ENCODE results near the gene PLEKHA3. TPM values are rescaled to one million over a fixed set of nuclear protein-coding genes. Genes with fewer than 3 reads are reported as not detected.

The PLEKHA3 gene
- total and polyA plus RNA-seq, 9 of the 15 experiments (the other 6 are each of a cell fraction or from before 2014, with no cell fraction given) = 2.3 to 23.4 (median 10.5) TPM

- 47% methylated on average over 4 of the region's 4 CpGs for WGBS (ENCODE audit: insufficient coverage, low coverage, missing lambda C conversion rate)
- CTCF ChIA-PET (ENCODE audit: low intra/inter-chr PET ratio) = no interaction called here
- no peak overlapping the region for H3K4me2 ChIP-seq (ENCODE audit: insufficient read depth, low read length)
- H3K9me1 ChIP-seq (ENCODE audit: control insufficient read depth, insufficient read depth, low read length) = no peaks in the 10 kb centered on the region
- in situ Hi-C loops (cut with MboI) (no loop called here), intact Hi-C loops (cut with micrococcal nuclease) (loop anchor here (10.0 kb wide), 2 partner anchors 291 to 1531 kb away; partner anchors contain the start of gene CWC22)
- peaks cover 4 to 5% of the 10 kb centered on the region in 2 experiments; a peak in 4 of 5 replicates for H3K4me1 ChIP-seq (replicated peaks in 1 of 2; ENCODE audit: control insufficient read depth in 2 of 2, insufficient read depth in 2 of 2, low read length in 2 of 2)
- FAIRE-seq (no peak), DNase-seq (ENCODE audit: extremely low read depth in 1 of 4, low spot score in 3 of 4) (no peak), ATAC-seq (no peak)
- H3K36me3 ChIP-seq (ENCODE audit: control insufficient read depth, insufficient read depth, low read length) = no peaks in the 10 kb centered on the region
- H4K20me1 ChIP-seq (replicated peaks; ENCODE audit: control insufficient read depth, insufficient read depth, low read length) = no peaks in the 10 kb centered on the region
- H3K9ac ChIP-seq (ENCODE audit: insufficient read depth in 1 of 2, low read depth in 2 of 2, low read length in 2 of 2) = no peak overlapping the region
- no peak overlapping the region for H2AFZ ChIP-seq (ENCODE audit: low read depth, low read length)
- POLR2A ChIA-PET = interaction anchor here (0.7 kb wide), 1 partner anchor 164 kb away, joined by 4 read pairs; no protein-coding TSS in a partner anchor
- H3K27ac ChIP-seq (ENCODE audit: extremely low read depth, low read depth, low read length) = no peak overlapping the region
- no TSS peak for BruUV-seq (replicated peaks)
- H3K9me3 ChIP-seq (replicated peaks; ENCODE audit: control insufficient read depth, insufficient read depth, low read depth, low read length) = no peaks in the 10 kb centered on the region
- no peak overlapping the region for H3K4me3 ChIP-seq
- no peaks in the 10 kb centered on the region for H3K27me3 ChIP-seq (ENCODE audit: control insufficient read depth in 2 of 2, insufficient read depth in 2 of 2, low read length in 2 of 2)
- peaks cover 13% of the 10 kb centered on the region for H3K79me2 ChIP-seq (ENCODE audit: control insufficient read depth, insufficient read depth, low read length)
- TF ChIP-seq CTBP1 (IDR thresholded peaks at IDR 0.05; ENCODE audit: borderline replicate concordance) (no peak), SRSF9 (IDR thresholded peaks at IDR 0.05; ENCODE audit: borderline replicate concordance, low read depth, low read length) (no peak), SIX5 (IDR thresholded peaks at IDR 0.05; ENCODE audit: borderline replicate concordance in 1 of 2, insufficient read depth in 1 of 2, low read depth in 1 of 2, low read length in 2 of 2) (no peak), HNRNPL (IDR thresholded peaks at IDR 0.05; ENCODE audit: low read depth, low read length) (no peak), ZNF212 (CRISPR knock-in tag; IDR thresholded peaks at IDR 0.05) (no peak), MED1 (CRISPR knock-in tag; IDR thresholded peaks at IDR 0.05; ENCODE audit: borderline replicate concordance) (no peak), ATF1 (CRISPR knock-in tag; IDR thresholded peaks at IDR 0.05) (no peak), ATF1 (tag; IDR thresholded peaks at IDR 0.05) (no peak)
- TF ChIP-seq, protein P1, sequence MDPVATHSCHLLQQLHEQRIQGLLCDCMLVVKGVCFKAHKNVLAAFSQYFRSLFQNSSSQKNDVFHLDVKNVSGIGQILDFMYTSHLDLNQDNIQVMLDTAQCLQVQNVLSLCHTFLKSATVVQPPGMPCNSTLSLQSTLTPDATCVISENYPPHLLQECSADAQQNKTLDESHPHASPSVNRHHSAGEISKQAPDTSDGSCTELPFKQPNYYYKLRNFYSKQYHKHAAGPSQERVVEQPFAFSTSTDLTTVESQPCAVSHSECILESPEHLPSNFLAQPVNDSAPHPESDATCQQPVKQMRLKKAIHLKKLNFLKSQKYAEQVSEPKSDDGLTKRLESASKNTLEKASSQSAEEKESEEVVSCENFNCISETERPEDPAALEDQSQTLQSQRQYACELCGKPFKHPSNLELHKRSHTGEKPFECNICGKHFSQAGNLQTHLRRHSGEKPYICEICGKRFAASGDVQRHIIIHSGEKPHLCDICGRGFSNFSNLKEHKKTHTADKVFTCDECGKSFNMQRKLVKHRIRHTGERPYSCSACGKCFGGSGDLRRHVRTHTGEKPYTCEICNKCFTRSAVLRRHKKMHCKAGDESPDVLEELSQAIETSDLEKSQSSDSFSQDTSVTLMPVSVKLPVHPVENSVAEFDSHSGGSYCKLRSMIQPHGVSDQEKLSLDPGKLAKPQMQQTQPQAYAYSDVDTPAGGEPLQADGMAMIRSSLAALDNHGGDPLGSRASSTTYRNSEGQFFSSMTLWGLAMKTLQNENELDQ (CRISPR knock-in tag; IDR thresholded peaks at IDR 0.05; ENCODE audit: borderline replicate concordance) = no peak
- TF ChIP-seq, protein P2, sequence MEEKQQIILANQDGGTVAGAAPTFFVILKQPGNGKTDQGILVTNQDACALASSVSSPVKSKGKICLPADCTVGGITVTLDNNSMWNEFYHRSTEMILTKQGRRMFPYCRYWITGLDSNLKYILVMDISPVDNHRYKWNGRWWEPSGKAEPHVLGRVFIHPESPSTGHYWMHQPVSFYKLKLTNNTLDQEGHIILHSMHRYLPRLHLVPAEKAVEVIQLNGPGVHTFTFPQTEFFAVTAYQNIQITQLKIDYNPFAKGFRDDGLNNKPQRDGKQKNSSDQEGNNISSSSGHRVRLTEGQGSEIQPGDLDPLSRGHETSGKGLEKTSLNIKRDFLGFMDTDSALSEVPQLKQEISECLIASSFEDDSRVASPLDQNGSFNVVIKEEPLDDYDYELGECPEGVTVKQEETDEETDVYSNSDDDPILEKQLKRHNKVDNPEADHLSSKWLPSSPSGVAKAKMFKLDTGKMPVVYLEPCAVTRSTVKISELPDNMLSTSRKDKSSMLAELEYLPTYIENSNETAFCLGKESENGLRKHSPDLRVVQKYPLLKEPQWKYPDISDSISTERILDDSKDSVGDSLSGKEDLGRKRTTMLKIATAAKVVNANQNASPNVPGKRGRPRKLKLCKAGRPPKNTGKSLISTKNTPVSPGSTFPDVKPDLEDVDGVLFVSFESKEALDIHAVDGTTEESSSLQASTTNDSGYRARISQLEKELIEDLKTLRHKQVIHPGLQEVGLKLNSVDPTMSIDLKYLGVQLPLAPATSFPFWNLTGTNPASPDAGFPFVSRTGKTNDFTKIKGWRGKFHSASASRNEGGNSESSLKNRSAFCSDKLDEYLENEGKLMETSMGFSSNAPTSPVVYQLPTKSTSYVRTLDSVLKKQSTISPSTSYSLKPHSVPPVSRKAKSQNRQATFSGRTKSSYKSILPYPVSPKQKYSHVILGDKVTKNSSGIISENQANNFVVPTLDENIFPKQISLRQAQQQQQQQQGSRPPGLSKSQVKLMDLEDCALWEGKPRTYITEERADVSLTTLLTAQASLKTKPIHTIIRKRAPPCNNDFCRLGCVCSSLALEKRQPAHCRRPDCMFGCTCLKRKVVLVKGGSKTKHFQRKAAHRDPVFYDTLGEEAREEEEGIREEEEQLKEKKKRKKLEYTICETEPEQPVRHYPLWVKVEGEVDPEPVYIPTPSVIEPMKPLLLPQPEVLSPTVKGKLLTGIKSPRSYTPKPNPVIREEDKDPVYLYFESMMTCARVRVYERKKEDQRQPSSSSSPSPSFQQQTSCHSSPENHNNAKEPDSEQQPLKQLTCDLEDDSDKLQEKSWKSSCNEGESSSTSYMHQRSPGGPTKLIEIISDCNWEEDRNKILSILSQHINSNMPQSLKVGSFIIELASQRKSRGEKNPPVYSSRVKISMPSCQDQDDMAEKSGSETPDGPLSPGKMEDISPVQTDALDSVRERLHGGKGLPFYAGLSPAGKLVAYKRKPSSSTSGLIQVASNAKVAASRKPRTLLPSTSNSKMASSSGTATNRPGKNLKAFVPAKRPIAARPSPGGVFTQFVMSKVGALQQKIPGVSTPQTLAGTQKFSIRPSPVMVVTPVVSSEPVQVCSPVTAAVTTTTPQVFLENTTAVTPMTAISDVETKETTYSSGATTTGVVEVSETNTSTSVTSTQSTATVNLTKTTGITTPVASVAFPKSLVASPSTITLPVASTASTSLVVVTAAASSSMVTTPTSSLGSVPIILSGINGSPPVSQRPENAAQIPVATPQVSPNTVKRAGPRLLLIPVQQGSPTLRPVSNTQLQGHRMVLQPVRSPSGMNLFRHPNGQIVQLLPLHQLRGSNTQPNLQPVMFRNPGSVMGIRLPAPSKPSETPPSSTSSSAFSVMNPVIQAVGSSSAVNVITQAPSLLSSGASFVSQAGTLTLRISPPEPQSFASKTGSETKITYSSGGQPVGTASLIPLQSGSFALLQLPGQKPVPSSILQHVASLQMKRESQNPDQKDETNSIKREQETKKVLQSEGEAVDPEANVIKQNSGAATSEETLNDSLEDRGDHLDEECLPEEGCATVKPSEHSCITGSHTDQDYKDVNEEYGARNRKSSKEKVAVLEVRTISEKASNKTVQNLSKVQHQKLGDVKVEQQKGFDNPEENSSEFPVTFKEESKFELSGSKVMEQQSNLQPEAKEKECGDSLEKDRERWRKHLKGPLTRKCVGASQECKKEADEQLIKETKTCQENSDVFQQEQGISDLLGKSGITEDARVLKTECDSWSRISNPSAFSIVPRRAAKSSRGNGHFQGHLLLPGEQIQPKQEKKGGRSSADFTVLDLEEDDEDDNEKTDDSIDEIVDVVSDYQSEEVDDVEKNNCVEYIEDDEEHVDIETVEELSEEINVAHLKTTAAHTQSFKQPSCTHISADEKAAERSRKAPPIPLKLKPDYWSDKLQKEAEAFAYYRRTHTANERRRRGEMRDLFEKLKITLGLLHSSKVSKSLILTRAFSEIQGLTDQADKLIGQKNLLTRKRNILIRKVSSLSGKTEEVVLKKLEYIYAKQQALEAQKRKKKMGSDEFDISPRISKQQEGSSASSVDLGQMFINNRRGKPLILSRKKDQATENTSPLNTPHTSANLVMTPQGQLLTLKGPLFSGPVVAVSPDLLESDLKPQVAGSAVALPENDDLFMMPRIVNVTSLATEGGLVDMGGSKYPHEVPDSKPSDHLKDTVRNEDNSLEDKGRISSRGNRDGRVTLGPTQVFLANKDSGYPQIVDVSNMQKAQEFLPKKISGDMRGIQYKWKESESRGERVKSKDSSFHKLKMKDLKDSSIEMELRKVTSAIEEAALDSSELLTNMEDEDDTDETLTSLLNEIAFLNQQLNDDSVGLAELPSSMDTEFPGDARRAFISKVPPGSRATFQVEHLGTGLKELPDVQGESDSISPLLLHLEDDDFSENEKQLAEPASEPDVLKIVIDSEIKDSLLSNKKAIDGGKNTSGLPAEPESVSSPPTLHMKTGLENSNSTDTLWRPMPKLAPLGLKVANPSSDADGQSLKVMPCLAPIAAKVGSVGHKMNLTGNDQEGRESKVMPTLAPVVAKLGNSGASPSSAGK (IDR thresholded peaks at IDR 0.05) = no peak
These were observed 6.3 kb upstream of the PLEKHA3 start for GRCh38 chr2:178473931-178474330.
